Nephron progenitor cell (in vitro differentiated cells): ENCODE results near the gene COX6B1.
"Not testable (repeated sequence)": the region's sequence is repeated elsewhere in the genome, so short reads cannot be mapped to it uniquely, and the experiment has no call there.

ENCODE experiments used
- DNase-seq: peaks from one replicate; pipeline ENCODE4 v3.0.0; 2021
- H3K27ac Mint-ChIP-seq: 2 replicates; pipeline ENCODE4 v1.8.0; 2021; ENCODE audit warnings: mild to moderate bottlenecking, moderate library complexity, mixed read lengths
- H3K27me3 Mint-ChIP-seq: 2 replicates; pipeline ENCODE4 v1.8.0; 2021; ENCODE audit warnings: mild to moderate bottlenecking, low read depth, mixed read lengths; ENCODE audit not compliant: poor library complexity
- H3K36me3 Mint-ChIP-seq: 2 replicates; pipeline ENCODE4 v1.8.0; 2021; ENCODE audit warnings: low read depth, mixed read lengths
- H3K4me1 Mint-ChIP-seq: 2 replicates; pipeline ENCODE4 v1.8.0; 2021; ENCODE audit warnings: mixed read lengths
- H3K4me3 Mint-ChIP-seq: 2 replicates; pipeline ENCODE4 v1.8.0; 2021; ENCODE audit warnings: mild to moderate bottlenecking, moderate library complexity, mixed read lengths
- H3K9me3 Mint-ChIP-seq: 2 replicates; pipeline ENCODE4 v1.8.0; 2021; ENCODE audit warnings: mild to moderate bottlenecking, moderate library complexity, mixed read lengths
- CTCF ChIP-seq: fragments of 200-600 bp; sonication (generic); IDR thresholded peaks from 2 replicates; pipeline ENCODE4 v1.5.0; 2021; ENCODE audit warnings: antibody characterized with exemption

The COX6B1 gene, protein sequence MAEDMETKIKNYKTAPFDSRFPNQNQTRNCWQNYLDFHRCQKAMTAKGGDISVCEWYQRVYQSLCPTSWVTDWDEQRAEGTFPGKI

DNA sequence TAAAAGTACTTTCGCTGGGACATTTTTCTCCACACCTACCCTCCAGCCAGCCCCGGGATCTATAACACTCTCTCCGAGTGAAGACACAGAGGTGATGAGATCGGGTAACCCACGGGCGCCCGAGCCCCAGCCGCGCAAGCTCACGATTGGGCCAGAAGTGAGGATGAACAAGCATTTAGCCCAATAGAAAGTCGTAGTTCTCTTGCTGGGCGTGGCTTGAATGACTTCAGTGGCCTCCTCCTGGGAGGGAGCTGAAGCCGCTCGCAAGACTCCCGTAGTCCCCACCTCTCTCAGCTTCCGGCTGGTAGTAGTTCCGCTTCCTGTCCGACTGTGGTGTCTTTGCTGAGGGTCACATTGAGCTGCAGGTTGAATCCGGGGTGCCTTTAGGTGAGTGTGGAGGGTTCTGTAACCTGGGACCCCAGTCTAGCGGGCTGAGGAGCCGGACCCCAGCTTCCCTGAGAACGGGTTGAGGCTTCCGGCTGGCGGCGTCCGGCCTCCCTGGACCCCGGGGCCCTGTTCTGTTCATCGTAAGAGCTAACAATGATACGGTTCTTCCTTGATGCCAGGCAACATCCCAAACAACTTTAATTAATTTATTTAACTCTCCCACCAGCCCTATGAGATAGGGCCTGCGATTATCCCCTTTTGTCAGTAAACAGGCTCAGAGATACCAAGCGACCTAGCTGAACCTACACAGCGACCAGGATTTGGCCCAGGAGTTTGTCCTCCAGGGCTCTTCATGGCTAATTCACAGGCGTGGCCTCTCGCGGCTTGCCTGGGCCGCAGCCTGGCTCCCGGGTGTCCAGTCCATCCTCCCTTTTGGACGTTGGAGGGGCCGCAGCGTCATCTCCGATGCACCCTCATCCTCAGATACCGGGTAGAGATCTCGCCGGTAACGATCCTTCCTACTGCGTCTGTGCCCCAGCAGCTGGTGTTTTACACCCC is at the start of gene COX6B1:
TSS of gene COX6B1 (plus strand) at position 307 of the 945 bp plus-strand sequence. CDS start 2,921 bp downstream, outside the sequence.
- peak within 1 kb of the TSS; percentile 85 for H3K27ac Mint-ChIP-seq
- H3K9me3 Mint-ChIP-seq: no peaks in the 10 kb centered on the region
- TF ChIP-seq CTCF: no peak
- DNase-seq: peak; percentile 87
- peaks cover 15% of the 10 kb centered on the region for H3K36me3 Mint-ChIP-seq
- H3K27me3 Mint-ChIP-seq: peaks cover 7% of the 10 kb centered on the region
- peak within 1 kb of the TSS; percentile 100 for H3K4me3 Mint-ChIP-seq
- peaks cover 30% of the 10 kb centered on the region for H3K4me1 Mint-ChIP-seq

- Mint-ChIP-seq H3K27me3 (peaks cover 43% of the 10 kb centered on the region), H3K9me3 (peaks cover 19% of the 10 kb centered on the region), H3K27ac (no peak overlapping the region), H3K4me3 (no peak overlapping the region), H3K36me3 (no peaks in the 10 kb centered on the region), H3K4me1 (peaks cover 6% of the 10 kb centered on the region)
- TF ChIP-seq CTCF: no peak
- DNase-seq: no peak
Observed at GRCh38 chr19:35601971-35602370, 46.2 kb upstream of the COX6B1 start.

DNA sequence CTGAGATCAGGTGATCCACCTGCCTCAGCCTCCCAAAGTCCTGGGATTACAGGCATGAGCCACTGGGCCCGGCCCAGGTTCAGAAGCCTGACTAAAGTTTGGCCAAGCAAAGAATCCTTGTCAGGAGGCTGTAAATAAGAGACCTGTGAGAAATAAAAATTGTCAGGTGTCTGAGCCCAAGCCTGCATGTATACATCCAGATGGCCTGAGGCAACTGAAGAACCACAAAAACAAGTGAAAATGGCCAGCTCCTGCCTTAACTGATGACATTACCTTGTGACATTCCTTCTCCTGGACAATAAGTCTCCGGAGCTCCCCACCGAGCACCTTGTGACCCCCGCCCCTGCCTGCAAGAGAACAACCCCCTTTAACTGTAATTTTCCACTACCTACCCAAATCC is 43.7 kb upstream of the COX6B1 start:
- H3K27me3 Mint-ChIP-seq: peaks cover 46% of the 10 kb centered on the region
- H3K4me1 Mint-ChIP-seq, H3K27ac Mint-ChIP-seq, H3K4me3 Mint-ChIP-seq, DNase-seq, H3K36me3 Mint-ChIP-seq: not testable (repeated sequence)
- peaks cover 37% of the 10 kb centered on the region for H3K9me3 Mint-ChIP-seq

DNA sequence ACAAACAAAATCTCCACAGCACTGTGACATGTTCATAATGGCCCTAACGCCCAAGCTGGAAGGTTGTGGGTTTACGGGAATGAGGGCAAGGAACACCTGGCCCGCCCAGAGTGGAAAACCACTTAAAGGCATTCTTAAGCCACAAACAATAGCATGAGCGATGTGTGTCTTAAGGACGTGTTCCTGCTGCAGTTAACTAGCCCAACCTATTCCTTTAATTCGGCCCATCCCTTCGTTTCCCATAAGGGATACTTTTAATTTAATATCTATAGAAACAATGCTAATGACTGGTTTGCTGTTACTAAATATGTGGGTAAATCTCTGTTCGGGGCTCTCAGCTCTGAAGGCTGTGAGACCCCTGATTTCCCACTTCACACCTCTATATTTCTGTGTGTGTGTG is 41.0 kb upstream of the COX6B1 start:
- not testable (repeated sequence) for H3K4me1 Mint-ChIP-seq, H3K4me3 Mint-ChIP-seq, H3K27ac Mint-ChIP-seq, DNase-seq, H3K36me3 Mint-ChIP-seq
- peaks cover 35% of the 10 kb centered on the region for H3K27me3 Mint-ChIP-seq
- peaks cover 37% of the 10 kb centered on the region for H3K9me3 Mint-ChIP-seq

GRCh38 chr19:35607661-35608060 is 40.5 kb upstream of the COX6B1 start:
- no peak overlapping the region for H3K4me3 Mint-ChIP-seq
- peaks cover 30% of the 10 kb centered on the region for H3K27me3 Mint-ChIP-seq
- no peak for TF ChIP-seq CTCF
- H3K4me1 Mint-ChIP-seq: peaks cover 6% of the 10 kb centered on the region
- no peaks in the 10 kb centered on the region for H3K36me3 Mint-ChIP-seq
- DNase-seq: no peak
- no peak overlapping the region for H3K27ac Mint-ChIP-seq
- H3K9me3 Mint-ChIP-seq: peaks cover 37% of the 10 kb centered on the region

DNA sequence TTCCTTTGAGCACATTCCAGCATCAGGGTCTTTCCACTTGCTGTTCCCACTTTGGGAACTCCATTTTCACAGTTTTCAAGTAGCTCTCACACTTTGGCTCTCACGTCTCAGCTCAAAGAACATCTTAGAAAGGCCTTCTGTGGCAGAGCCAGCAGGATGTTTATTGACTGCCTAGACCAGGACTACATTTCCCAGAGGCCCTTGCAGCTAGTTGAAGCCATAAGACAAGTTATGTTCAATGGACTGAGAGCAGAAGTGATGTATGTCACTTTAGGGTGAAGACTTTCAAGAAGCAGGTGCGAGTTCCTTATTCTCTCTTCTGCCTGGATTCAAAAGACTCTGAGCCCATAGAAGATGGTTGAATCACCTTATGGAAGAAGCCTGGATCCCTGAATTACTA is 39.9 kb upstream of the COX6B1 start:
- TF ChIP-seq CTCF: no peak
- no peak for DNase-seq
- Mint-ChIP-seq H3K27ac (no peak overlapping the region), H3K36me3 (no peaks in the 10 kb centered on the region), H3K4me1 (peaks cover 6% of the 10 kb centered on the region), H3K27me3 (peaks cover 29% of the 10 kb centered on the region), H3K9me3 (peaks cover 35% of the 10 kb centered on the region), H3K4me3 (no peak overlapping the region)
